B cell (primary cell): ENCODE results near the gene NOP53.

Source experiments
- CTCF ChIP-seq: fragments of 200-600 bp; IDR thresholded peaks from one replicate; pipeline ENCODE4 v1.8.0; 2022; ENCODE audit warnings: antibody characterized with exemption, mild to moderate bottlenecking
- EZH2 ChIP-seq: IDR thresholded peaks from 2 replicates; pipeline ENCODE4 v1.6.1; 2012; ENCODE audit warnings: borderline replicate concordance, low read depth, mild to moderate bottlenecking, moderate library complexity, low read length; ENCODE audit not compliant: insufficient read depth, poor library complexity, severe bottlenecking

GRCh38 chr19:47735131-47735530, 10.2 kb upstream of the NOP53 start:
- TF ChIP-seq CTCF = no peak
- TF ChIP-seq EZH2 = no peak
